NK-92 treated with Interleukin-12 subunit alpha and Interleukin-12 subunit beta, amount 100 ng/mL, for 24 hours (cell line): Measurements from ENCODE around the gene KIAA1614.

Source experiments
- DNase-seq: peaks from one replicate; lab custom pipeline; 2025; lab: John Stamatoyannopoulos, UW

The KIAA1614 gene

DNA sequence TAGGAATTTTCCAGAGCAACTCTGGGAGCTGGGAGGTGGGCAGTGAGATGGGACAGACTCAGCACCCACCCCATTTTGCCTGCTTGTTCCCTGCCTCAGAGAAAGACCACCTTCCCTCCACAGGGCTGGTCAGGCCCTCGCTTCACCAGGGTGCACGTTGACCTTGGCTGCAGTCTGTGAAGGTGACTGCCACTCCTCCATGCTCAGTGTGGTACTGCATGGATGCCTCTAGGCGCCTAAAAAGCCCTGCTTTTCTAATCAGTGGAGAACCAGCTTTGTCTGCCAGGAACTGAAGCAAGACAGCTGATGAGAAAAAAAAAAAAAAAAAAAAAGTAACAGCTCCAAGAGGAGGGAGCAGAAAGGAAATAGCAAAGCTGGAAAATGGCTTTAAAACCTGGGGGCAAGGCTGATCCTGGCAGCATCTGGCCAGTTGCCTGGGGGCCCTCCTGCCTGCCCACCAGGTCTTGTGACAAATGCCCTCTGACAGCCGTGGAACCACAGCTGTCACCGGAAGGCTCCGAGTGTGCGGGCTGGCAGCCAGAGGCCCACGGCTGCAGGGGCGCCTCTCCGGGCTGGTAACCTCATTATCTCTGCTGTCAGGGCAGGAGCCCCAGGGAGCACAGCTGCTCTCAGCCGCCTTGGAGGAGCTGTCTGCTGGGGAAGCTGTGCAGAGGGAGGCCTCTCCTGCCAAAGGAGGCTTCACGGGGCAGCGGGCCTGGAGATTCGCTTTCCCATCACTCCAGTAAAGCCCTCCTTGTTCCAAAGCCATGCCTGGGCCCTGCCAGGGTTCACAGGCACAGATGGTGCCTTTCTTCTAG, 13.7 kb downstream of the KIAA1614 start:
- DNase-seq: no peak

DNA sequence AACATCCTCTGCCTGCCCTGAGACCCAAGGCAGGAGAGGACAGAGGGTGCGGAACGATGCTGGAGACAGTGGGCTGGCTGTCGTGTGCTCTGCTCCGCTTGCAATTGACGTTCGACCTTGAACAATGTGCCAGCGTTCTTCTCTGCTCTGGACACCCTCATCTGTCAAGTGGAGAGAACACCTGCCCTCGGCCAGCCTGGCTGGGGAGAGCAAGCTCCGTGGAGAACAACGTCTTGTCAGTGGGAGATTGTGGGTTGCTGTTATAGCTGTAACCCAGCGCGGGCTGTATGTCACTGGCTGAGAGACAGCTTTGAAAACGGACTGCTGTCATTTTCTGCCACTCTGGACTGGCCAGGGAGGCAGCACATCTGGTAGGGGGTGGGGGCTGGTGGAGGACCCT, 14.7 kb downstream of the KIAA1614 start:
- DNase-seq: no peak

DNA sequence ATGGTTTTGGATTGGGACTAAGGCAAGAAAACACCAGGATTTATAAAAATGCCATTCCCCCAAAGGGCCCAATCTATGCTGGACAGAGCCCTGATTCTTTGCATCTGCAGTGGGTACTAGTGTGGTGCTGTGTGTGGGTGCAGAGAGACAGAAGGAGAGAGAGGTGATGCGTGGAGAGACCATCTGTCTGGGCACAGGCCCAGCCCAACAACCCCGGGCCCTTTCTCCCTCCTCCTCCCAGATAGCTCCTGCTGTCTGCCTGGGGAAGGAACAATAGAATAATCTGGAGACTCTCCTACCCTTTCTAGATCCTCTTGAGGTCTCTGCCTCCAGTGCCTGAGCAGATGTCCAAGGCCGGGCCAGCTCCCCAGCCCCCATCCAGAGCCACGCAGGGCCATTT, 15.1 kb downstream of the KIAA1614 start:
- DNase-seq: no peak

- no peak for DNase-seq
Measured at GRCh38 chr1:180928331-180929230, 15.9 kb downstream of the KIAA1614 start.

DNA sequence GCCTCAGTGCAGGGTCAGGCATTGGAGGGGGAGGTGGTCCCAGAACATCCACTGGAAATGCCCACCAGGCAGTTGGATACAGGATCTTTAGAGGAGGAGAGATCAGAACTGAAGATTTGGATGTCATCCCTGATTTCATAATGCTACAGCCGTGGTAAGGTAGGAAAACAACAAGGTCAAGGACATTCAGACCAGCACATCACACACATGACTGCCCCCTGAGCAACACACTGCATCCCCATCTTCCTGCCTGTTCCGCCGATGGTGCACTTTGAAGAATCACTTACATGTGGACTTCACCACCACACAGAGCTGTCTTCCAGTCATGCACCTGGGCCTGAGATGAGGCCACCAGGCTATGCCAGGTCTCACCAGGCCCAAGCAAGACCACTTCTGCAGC, 16.7 kb downstream of the KIAA1614 start:
- DNase-seq: no peak

GRCh38 chr1:180930687-180931086, 18.0 kb downstream of the KIAA1614 start:
- DNase-seq: no peak

DNA sequence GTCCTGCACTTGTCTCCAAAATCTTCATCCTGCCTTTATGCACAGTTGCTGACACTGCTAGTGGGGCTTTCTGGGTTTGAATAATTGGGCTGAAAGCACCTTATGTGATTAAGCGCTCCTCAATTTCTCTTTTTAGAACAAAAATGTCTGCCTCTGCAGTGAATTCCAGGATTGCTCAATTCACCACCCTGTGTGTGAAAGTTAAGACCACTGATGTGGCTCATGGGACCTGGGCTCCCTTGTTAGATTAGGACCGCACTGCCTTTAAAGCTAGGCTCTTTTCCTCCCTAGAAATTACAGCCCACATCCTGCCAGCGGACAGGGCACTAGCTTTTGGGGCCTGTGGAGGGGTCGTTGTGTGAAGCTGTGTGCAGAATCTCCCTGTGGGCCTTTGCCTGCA, 18.8 kb downstream of the KIAA1614 start:
- no peak for DNase-seq

DNA sequence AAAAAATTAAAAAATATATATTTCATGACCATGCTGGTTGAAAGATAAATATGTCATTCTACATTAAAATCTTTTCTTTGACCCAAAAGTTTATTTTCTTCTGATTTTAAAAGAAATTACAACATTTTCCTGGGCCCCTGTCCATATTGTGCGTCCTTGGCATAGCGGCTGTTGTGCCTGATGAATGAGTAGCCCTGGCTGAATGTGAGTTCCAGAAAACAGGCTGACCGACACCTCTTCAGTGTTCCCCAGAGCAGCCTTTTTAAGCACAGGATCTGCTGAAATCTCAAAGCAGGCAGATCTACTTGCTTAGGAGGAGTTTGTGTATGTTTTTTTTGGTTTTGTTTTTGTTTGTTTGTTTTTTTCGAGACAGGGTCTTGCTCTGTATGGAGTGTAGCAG, 19.7 kb downstream of the KIAA1614 start:
- no peak for DNase-seq

DNA sequence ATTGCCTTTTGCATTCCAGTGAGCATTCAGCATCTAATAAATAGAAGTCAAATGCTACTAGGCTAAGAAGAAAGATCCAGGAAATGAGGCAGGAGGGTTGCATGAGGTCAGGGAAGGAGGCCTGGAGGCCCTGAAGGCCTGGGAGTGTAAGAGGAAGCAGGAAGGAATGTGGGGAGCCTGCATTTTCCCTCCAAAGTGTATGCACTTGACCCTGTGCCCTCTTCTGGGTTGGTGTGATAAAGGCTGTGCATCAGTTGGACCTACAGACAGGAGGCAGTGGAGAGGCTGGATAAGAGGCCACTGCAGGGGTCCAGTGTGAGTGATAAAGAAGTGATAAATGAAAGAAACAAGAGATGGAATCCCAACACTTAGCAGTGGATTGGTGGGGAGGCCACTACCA, 20.4 kb downstream of the KIAA1614 start:
- DNase-seq: no peak

DNA sequence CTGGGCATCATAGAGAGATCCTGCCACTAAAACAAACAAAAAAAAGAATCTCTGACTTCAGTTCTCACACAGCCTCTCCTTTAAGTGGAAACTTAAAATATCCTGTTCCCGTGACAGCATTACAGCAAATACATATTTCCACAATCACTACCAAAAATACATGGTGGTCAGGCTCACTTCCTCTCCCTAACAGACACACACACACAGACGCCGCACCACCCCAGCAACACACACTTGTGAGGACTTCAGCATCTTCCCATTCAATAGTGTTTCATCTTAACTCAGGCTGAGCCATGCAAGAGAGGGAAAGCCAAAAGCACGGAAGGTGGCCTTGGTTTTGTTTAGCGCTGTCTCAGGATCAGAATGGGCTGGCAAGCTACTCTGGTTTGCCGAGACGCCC, 21.9 kb downstream of the KIAA1614 start:
- DNase-seq: no peak

- DNase-seq: no peak
Measured at GRCh38 chr1:180935326-180936109, 22.8 kb downstream of the KIAA1614 start.

DNA sequence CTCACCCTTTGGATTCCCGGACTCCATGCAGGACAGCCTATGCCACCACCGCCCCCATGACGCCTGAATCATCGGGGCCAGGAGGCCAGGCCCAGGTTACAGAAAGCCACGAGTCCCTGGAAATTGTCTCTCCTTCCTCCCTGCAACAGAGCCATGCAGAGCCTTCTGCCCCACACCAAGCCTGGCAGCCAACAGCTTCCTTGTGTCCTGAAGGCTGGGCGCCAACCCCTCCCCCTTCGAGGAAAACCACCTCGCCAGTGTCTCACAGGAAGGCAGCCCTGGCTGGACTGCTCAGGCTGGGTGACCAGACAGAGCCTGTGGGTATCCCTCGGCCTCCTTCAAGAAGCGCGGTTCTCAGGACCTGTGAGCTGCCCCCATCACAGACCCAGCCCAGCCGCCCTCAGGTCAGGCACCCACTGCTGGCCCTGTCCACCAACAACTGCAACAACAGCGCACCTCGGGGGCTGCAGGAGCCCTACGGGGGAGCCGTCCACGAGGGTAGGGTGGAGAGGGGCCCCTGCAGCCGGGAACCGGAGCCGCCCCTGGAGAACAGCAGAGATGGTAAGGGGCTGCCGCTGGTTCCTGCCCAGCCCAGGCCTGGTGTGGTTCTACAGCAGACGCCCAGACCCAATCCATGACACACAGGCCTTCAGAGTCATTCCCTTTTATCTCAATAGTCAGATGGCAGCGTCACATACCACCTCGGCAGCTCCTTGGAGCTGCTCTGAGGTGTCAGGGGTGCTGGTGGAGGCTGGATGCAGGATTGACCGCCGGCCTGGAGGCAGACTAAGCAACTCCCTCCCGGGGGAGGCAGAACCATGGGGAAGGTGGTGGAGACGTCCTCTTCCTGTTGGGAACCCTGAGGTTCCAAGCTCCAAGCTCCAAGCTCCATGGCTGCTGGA, 23.7 kb downstream of the KIAA1614 start:
- DNase-seq: no peak

DNA sequence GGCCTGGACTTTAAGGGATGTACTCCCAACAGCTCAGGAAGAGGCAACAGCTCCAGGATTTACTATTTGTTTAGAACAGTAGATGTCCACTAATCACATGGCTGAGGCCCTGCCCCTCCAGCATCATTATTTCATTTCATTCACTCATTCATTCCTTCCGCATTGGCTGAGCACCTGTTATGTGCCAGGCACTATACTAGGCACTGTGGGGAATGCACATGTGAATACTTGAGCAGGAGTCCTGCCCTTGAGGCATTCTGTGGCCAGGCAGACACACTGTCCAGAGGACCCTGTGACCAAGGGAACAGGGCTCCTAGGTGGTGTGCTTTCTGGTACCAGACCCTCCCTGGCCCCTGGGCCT, 24.3 kb downstream of the KIAA1614 start:
- no peak for DNase-seq

GRCh38 chr1:180937624-180938225, 25.0 kb downstream of the KIAA1614 start:
- DNase-seq: peak; percentile 25

GRCh38 chr1:180939073-180939710, 26.5 kb downstream of the KIAA1614 start:
- no peak for DNase-seq

- no peak for DNase-seq
Measured at GRCh38 chr1:180939711-180940103, 27.0 kb downstream of the KIAA1614 start.

GRCh38 chr1:180940445-180940844, 27.7 kb downstream of the KIAA1614 start:
- DNase-seq: no peak

GRCh38 chr1:180941518-180942275, 29.0 kb downstream of the KIAA1614 start:
- no peak for DNase-seq

DNA sequence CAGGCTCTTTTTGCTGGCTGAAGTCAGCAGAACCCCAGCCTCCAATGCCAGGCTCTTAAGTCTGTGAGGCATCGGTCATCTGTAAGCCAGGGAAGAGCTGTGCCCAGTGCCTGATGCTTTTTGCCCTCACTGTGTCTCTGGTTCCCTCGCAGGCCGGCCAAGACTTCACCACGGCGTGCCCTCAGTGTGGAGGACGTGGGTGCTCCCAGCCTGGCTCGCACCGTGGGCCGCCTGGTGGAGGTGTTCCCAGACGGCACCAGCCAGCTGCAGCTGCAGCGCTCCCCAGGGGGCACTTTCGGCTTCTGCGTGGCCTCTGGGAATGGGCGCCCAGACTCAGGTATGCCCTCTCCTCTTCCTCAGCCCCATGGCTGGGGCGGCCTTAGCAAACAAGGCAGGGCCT, 32.5 kb downstream of the KIAA1614 start:
- no peak for DNase-seq

DNA sequence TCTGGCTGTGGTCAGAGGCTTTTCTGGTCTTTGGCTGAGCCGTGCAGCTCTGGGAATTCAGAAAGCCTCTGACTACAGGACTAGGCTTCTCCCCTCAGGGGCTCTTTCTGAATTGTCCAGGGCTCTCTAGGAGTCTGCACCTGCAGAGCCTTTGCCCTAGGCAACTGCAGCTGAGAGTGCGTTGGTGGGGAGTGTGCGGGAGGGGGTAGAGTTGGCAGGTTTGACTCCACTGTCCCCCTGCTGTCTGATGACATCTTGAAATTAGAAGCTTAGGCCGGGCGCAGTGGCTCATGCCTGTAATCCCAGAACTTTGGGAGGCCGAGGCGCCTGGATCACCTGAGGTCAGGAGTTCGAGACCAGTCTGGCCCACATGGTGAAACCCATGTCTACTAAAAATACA, 32.9 kb downstream of the KIAA1614 start:
- DNase-seq: no peak
